K562 (cell line): ENCODE measurements around the gene RNASE2. TPM values are rescaled to one million over a fixed set of nuclear protein-coding genes. Genes with fewer than 3 reads are reported as not detected.

Source experiments
- BRF1 ChIP-seq: IDR thresholded peaks from 3 replicates; pipeline ENCODE4 v1.6.1; 2011; ENCODE audit warnings: borderline replicate concordance, mild to moderate bottlenecking; ENCODE audit not compliant: insufficient read length; ENCODE audit errors: extremely low read depth
- FOXK2 ChIP-seq, 2 experiments: fragments of 450-650 bp; IDR thresholded peaks in 1 of 2; conservative IDR thresholded peaks in 1 of 2; 2 replicates each; pipeline ENCODE4 v1.6.1; 2016; ENCODE audit warnings: low read depth in 2 of 2, mild to moderate bottlenecking in 1 of 2
- GATAD2A ChIP-seq: fragments of 450-650 bp; IDR thresholded peaks from 2 replicates; pipeline ENCODE4 v1.6.1; 2017
- MGA ChIP-seq: fragments of 450-650 bp; IDR thresholded peaks from 2 replicates; pipeline ENCODE4 v1.6.1; 2016; ENCODE audit warnings: mild to moderate bottlenecking, moderate library complexity
- MTA3 ChIP-seq: fragments of 450-650 bp; formaldehyde crosslinking; IDR thresholded peaks from 2 replicates; pipeline ENCODE4 v1.6.1; 2017; ENCODE audit warnings: mild to moderate bottlenecking, borderline replicate concordance
- NFE2L1 ChIP-seq: fragments of 450-650 bp; IDR thresholded peaks from 2 replicates; pipeline ENCODE4 v1.6.1; 2016; ENCODE audit warnings: missing genetic modification characterization, low read depth, mild to moderate bottlenecking, missing compliant biosample characterization, moderate library complexity, borderline replicate concordance
- PCBP2 ChIP-seq: fragments of 200-400 bp; formaldehyde crosslinking; IDR thresholded peaks from 2 replicates; pipeline ENCODE4 v1.6.1; 2018; ENCODE audit warnings: low read length, low read depth, mild to moderate bottlenecking, moderate library complexity; ENCODE audit not compliant: poor library complexity, severe bottlenecking
- TAF9B ChIP-seq: fragments of 450-650 bp; IDR thresholded peaks from 2 replicates; pipeline ENCODE4 v1.6.1; 2018; ENCODE audit warnings: mild to moderate bottlenecking; ENCODE audit not compliant: partially characterized antibody
- TRIM25 ChIP-seq: fragments of 450-650 bp; IDR thresholded peaks from 2 replicates; pipeline ENCODE4 v1.7.0; 2016; ENCODE audit warnings: borderline replicate concordance
- ZBTB12 ChIP-seq: fragments of 250-450 bp; sonication (Bioruptor Pico); IDR thresholded peaks from 2 replicates; pipeline ENCODE4 v1.4.0; 2020
- ZKSCAN1 ChIP-seq: fragments of 150-350 bp; IDR thresholded peaks from 2 replicates; pipeline ENCODE4 v1.6.1; 2016; ENCODE audit warnings: low read depth, low read length
- ZNF589 ChIP-seq: fragments of 200-800 bp; sonication (Bioruptor generic); IDR thresholded peaks from 2 replicates; pipeline ENCODE4 v1.6.1; 2016; ENCODE audit warnings: low read depth, missing genetic modification characterization, missing compliant biosample characterization
- ZNF77 ChIP-seq: fragments of 250-450 bp; sonication (Bioruptor Pico); IDR thresholded peaks from 2 replicates; pipeline ENCODE4 v1.5.0; 2020
- polyA plus RNA-seq, 8 experiments: library from polyadenylated mRNA; depleted of rRNA in 4 of 8; stranded (reverse) in 5 of 8; unstranded in 3 of 8; fragments of >200 nt; fragmentation: Nextera tagmentation in 2 of 8; fragmentation: Illumina TruSeq in 1 of 8; extraction: Ambion mirVana in 2 of 8; extraction: Trizol in 1 of 8; gene quantifications; 2 replicates each; pipeline versions ENCODE4 v1.2.1 to v1.2.3, GENCODE V29; 2011 to 2014; ENCODE audit warnings: inconsistent platforms in 1 of 8, missing spikeins in 1 of 8
- total RNA-seq, 7 experiments: library from RNA; depleted of rRNA in 6 of 7; stranded (reverse); fragments of >200 nt in 6 of 7; fragmentation: Illumina TruSeq in 2 of 7; extraction: Trizol in 2 of 7; gene quantifications; 2 replicates each; pipeline versions ENCODE4 v1.2.1 to v1.2.3, GENCODE V29; 2011 to 2021; ENCODE audit warnings: low replicate concordance in 1 of 7

Gene RNASE2
- total and polyA plus RNA-seq, 9 of the 15 experiments (the other 6 are each of a cell fraction or from before 2014, with no cell fraction given), result not detected

- no peak for TF ChIP-seq TRIM25
- TF ChIP-seq TAF9B, result no peak
- TF ChIP-seq NFE2L1, result no peak
- TF ChIP-seq MGA, result no peak
- no peak for TF ChIP-seq ZNF589 (CRISPR knock-in tag)
- TF ChIP-seq MTA3, result no peak; the same call in 1 of the 2 replicates
- TF ChIP-seq ZKSCAN1, result no peak
- TF ChIP-seq GATAD2A, result no peak
- no peak for TF ChIP-seq ZNF77
- no peak for TF ChIP-seq FOXK2 (conservative IDR thresholded peaks at IDR 0.05 in 1 of 2, IDR thresholded peaks at IDR 0.05 in 1 of 2; ENCODE audit: low read depth in 2 of 2)
- TF ChIP-seq ZBTB12 (CRISPR knock-in tag), result no peak
- no peak for TF ChIP-seq PCBP2
- no peak for TF ChIP-seq BRF1
These were observed 15.9 kb downstream of the RNASE2 start (continued) for GRCh38 chr14:20970983-20971704.
